IMR-90 (cell line): ENCODE results near the gene IRF6. TPM values are rescaled to one million over a fixed set of nuclear protein-coding genes. Genes with fewer than 3 reads are reported as not detected.

Experiments
- ATAC-seq: fragments of 200-7000 bp; cut with Tn5 transposase; 2 replicates; pipeline ENCODE4 v1.9.1; 2020; ENCODE audit warnings: low read depth, mild to moderate bottlenecking, moderate library complexity
- BruUV-seq: library from RNA; stranded (reverse); fragments of 400-500 nt; replicated peaks from 2 replicates; lab custom pipeline; 2021; lab: Mats Ljungman, UMichigan
- CTCF ChIA-PET: fragments of 300-600 bp; formaldehyde crosslinking; extraction: SDS; loops from one replicate; lab custom pipeline; 2021; ENCODE audit warnings: antibody characterized with exemption; lab: Yijun Ruan, JAX
- POLR2A ChIA-PET: fragments of 300-600 bp; sonication (Branson Sonifier 250); formaldehyde crosslinking; loops from one replicate; lab custom pipeline; 2022; ENCODE audit warnings: antibody characterized with exemption; ENCODE audit not compliant: unreplicated experiment; lab: Charles Lee
- DNase-seq: peaks from one replicate; pipeline ENCODE4 v3.0.0; 2013
- H2AFZ ChIP-seq: replicated peaks from 2 replicates; pipeline ENCODE3; 2013; ENCODE audit warnings: low read length, mild to moderate bottlenecking; ENCODE audit not compliant: poor library complexity
- H2AK5ac ChIP-seq: 2 replicates; pipeline ENCODE4 v1.6.1; 2013; ENCODE audit warnings: low read depth, low read length, inconsistent platforms
- H2AK9ac ChIP-seq: replicated peaks from 2 replicates; pipeline ENCODE3; 2013; ENCODE audit warnings: mild to moderate bottlenecking, low read depth, low read length, moderate library complexity; ENCODE audit not compliant: poor library complexity
- H2BK120ac ChIP-seq: 2 replicates; pipeline ENCODE4 v1.6.1; 2013; ENCODE audit warnings: low read depth, low read length, inconsistent platforms
- H2BK15ac ChIP-seq: 3 replicates; pipeline ENCODE4 v1.6.1; 2013; ENCODE audit warnings: low read depth, low read length, inconsistent platforms
- H2BK20ac ChIP-seq: 2 replicates; pipeline ENCODE4 v1.6.1; 2013; ENCODE audit warnings: low read depth, mild to moderate bottlenecking, inconsistent platforms, low read length, moderate library complexity
- H2BK5ac ChIP-seq: 2 replicates; pipeline ENCODE4 v1.6.1; 2013; ENCODE audit warnings: mild to moderate bottlenecking, low read depth, low read length, inconsistent platforms; ENCODE audit not compliant: poor library complexity, severe bottlenecking
- H3K14ac ChIP-seq: replicated peaks from 2 replicates; pipeline ENCODE4 v1.6.1; 2013; ENCODE audit warnings: low read depth, low read length, inconsistent platforms
- H3K18ac ChIP-seq: 2 replicates; pipeline ENCODE4 v1.6.1; 2013; ENCODE audit warnings: low read depth, low read length, control low read depth
- H3K23ac ChIP-seq: 2 replicates; pipeline ENCODE4 v1.6.1; 2013; ENCODE audit warnings: low read depth, low read length, inconsistent platforms
- H3K27ac ChIP-seq: 2 replicates; pipeline ENCODE4 v1.5.1; 2013; ENCODE audit warnings: mild to moderate bottlenecking, control low read depth, low read length; ENCODE audit not compliant: insufficient read depth
- H3K27me3 ChIP-seq: 2 replicates; pipeline ENCODE4 v1.6.1; 2013; ENCODE audit warnings: low read length; ENCODE audit not compliant: control insufficient read depth, insufficient read depth
- H3K36me3 ChIP-seq: 2 replicates; pipeline ENCODE4 v1.6.1; 2013; ENCODE audit warnings: low read length, mixed read lengths; ENCODE audit not compliant: control insufficient read depth, insufficient read depth
- H3K4ac ChIP-seq: 2 replicates; pipeline ENCODE4 v1.6.1; 2013; ENCODE audit warnings: low read depth, low read length, inconsistent platforms
- H3K4me1 ChIP-seq: 2 replicates; pipeline ENCODE4 v1.6.1; 2013; ENCODE audit warnings: low read length, mixed read lengths; ENCODE audit not compliant: control insufficient read depth, insufficient read depth
- H3K4me2 ChIP-seq: 2 replicates; pipeline ENCODE4 v1.6.1; 2013; ENCODE audit warnings: low read depth, mild to moderate bottlenecking, control low read depth, low read length, moderate library complexity
- H3K4me3 ChIP-seq: 2 replicates; pipeline ENCODE4 v1.5.1; 2013; ENCODE audit warnings: low read depth, mild to moderate bottlenecking, control low read depth, low read length, moderate library complexity; ENCODE audit not compliant: insufficient read depth
- H3K56ac ChIP-seq: 2 replicates; pipeline ENCODE4 v1.6.1; 2013; ENCODE audit warnings: low read length, inconsistent platforms; ENCODE audit not compliant: insufficient read depth; ENCODE audit errors: extremely low read depth
- H3K79me1 ChIP-seq, 2 experiments: 2 replicates each; pipeline ENCODE4 v1.6.1; 2013; ENCODE audit warnings: low read length in 2 of 2, inconsistent platforms in 1 of 2, low read depth in 1 of 2
- H3K9ac ChIP-seq: 2 replicates; pipeline ENCODE4 v1.6.1; 2013; ENCODE audit warnings: low read depth, low read length, control low read depth
- H3K9me1 ChIP-seq: 2 replicates; pipeline ENCODE4 v1.6.1; 2013; ENCODE audit warnings: low read length, inconsistent platforms; ENCODE audit not compliant: insufficient read depth
- H3K9me3 ChIP-seq: 2 replicates; pipeline ENCODE4 v1.6.1; 2013; ENCODE audit warnings: low read length; ENCODE audit not compliant: control insufficient read depth, insufficient read depth
- H4K20me1 ChIP-seq: 2 replicates; pipeline ENCODE4 v1.6.1; 2013; ENCODE audit warnings: low read length, inconsistent platforms; ENCODE audit not compliant: insufficient read depth
- H4K5ac ChIP-seq: 2 replicates; pipeline ENCODE4 v1.6.1; 2013; ENCODE audit warnings: mild to moderate bottlenecking, low read depth, low read length, control low read depth
- H4K8ac ChIP-seq, 2 experiments: 2 replicates each; pipeline ENCODE4 v1.6.1; 2013; ENCODE audit warnings: low read depth in 2 of 2, low read length in 2 of 2, control low read depth in 1 of 2, inconsistent platforms in 1 of 2
- H4K91ac ChIP-seq: 2 replicates; pipeline ENCODE4 v1.6.1; 2013; ENCODE audit warnings: low read depth, low read length, inconsistent platforms; ENCODE audit not compliant: insufficient read depth
- BHLHE40 ChIP-seq: fragments of 150-350 bp; IDR thresholded peaks from 2 replicates; pipeline ENCODE4 v1.6.1; 2016; ENCODE audit warnings: mild to moderate bottlenecking, low read depth, low read length
- CEBPB ChIP-seq: IDR thresholded peaks from 2 replicates; pipeline ENCODE4 v1.6.1; 2012; ENCODE audit warnings: low read depth, low read length, improper control_type of control experiment
- CHD1 ChIP-seq: IDR thresholded peaks from 2 replicates; pipeline ENCODE4 v1.6.1; 2012; ENCODE audit warnings: low read depth, low read length, improper control_type of control experiment
- ELK1 ChIP-seq: fragments of 150-350 bp; IDR thresholded peaks from 2 replicates; pipeline ENCODE4 v1.6.1; 2016; ENCODE audit warnings: low read depth, mild to moderate bottlenecking, low read length, moderate library complexity, borderline replicate concordance
- FOS ChIP-seq: fragments of 150-350 bp; IDR thresholded peaks from 2 replicates; pipeline ENCODE4 v1.6.1; 2016; ENCODE audit warnings: low read depth, low read length
- MAFK ChIP-seq: IDR thresholded peaks from 2 replicates; pipeline ENCODE4 v1.6.1; 2012; ENCODE audit warnings: low read depth, low read length, improper control_type of control experiment
- MAZ ChIP-seq: IDR thresholded peaks from 2 replicates; pipeline ENCODE4 v1.6.1; 2012; ENCODE audit warnings: low read depth, mild to moderate bottlenecking, low read length, improper control_type of control experiment, moderate library complexity, borderline replicate concordance
- MXI1 ChIP-seq: IDR thresholded peaks from 2 replicates; pipeline ENCODE4 v1.6.1; 2012; ENCODE audit warnings: low read depth, mild to moderate bottlenecking, low read length, moderate library complexity, borderline replicate concordance
- NFE2L2 ChIP-seq: fragments of 150-350 bp; IDR thresholded peaks from 2 replicates; pipeline ENCODE4 v1.6.1; 2016; ENCODE audit warnings: low read depth, mild to moderate bottlenecking, low read length
- POLR2A ChIP-seq: IDR thresholded peaks from 2 replicates; pipeline ENCODE4 v1.6.1; 2012; ENCODE audit warnings: mild to moderate bottlenecking, low read depth, low read length
- RAD21 ChIP-seq: IDR thresholded peaks from 2 replicates; pipeline ENCODE4 v1.6.1; 2012; ENCODE audit warnings: low read length, improper control_type of control experiment
- RCOR1 ChIP-seq: IDR thresholded peaks from 2 replicates; pipeline ENCODE4 v1.6.1; 2012; ENCODE audit warnings: mild to moderate bottlenecking, low read length, improper control_type of control experiment; ENCODE audit not compliant: insufficient replicate concordance
- RFX5 ChIP-seq: IDR thresholded peaks from 2 replicates; pipeline ENCODE4 v1.8.0; 2012; ENCODE audit warnings: low read depth, mild to moderate bottlenecking, low read length, moderate library complexity
- SMC3 ChIP-seq: fragments of 150-350 bp; IDR thresholded peaks from 2 replicates; pipeline ENCODE4 v1.6.1; 2016; ENCODE audit warnings: low read depth, mild to moderate bottlenecking, antibody characterized with exemption, low read length, moderate library complexity
- USF2 ChIP-seq: fragments of 150-350 bp; IDR thresholded peaks from 2 replicates; pipeline ENCODE4 v1.6.1; 2017; ENCODE audit warnings: mild to moderate bottlenecking, antibody characterized with exemption, low read length, low read depth
- WGBS, 2 experiments: methylation state at CpG; one replicate each; pipeline versions ENCODE4 v1.1.5 to v1.1.7; 2013; ENCODE audit warnings: missing lambda C conversion rate in 2 of 2; ENCODE audit not compliant: insufficient read length in 1 of 2; ENCODE audit errors: extremely low coverage in 2 of 2; 5-methylcytosine and 5-hydroxymethylcytosine counted together
- dilution Hi-C: fragments of 300-500 bp; cut with HindIII; formaldehyde crosslinking; loops from one replicate; pipeline ENCODE4 v1.14.3; 2018; ENCODE audit warnings: low sequenced_read_pairs; ENCODE audit not compliant: unreplicated experiment
- in situ Hi-C: fragments of 300-500 bp; cut with MboI; formaldehyde crosslinking; loops from 3 replicates; pipeline ENCODE4 v1.14.3; 2019; ENCODE audit warnings: low sequenced_read_pairs, inconsistent platforms, mixed read lengths
- intact Hi-C: fragments of 100-400 bp; cut with micrococcal nuclease; formaldehyde crosslinking; loops from 2 replicates; pipeline ENCODE4 v1.10.0; 2022
- polyA plus RNA-seq, 3 experiments: library from polyadenylated mRNA; depleted of rRNA; stranded (reverse); fragments of >200 nt; gene quantifications; 2 replicates each; pipeline ENCODE4 v1.2.3, GENCODE V29; 2012; ENCODE audit warnings: low replicate concordance in 1 of 3
- total RNA-seq: library from RNA; depleted of rRNA; stranded (reverse); fragments of >200 nt; gene quantifications from 2 replicates; pipeline ENCODE4 v1.2.3, GENCODE V29; 2012
- TF ChIP-seq, protein P1 (sequence below): conservative IDR thresholded peaks from 2 replicates; pipeline ENCODE4 v1.5.1; 2012; ENCODE audit warnings: mild to moderate bottlenecking, low read depth, low read length, improper control_type of control experiment

Gene IRF6
- total and polyA plus RNA-seq, 2 of the 4 experiments (the other 2 are of a cell fraction) = 1.2 to 2.9 TPM

DNA sequence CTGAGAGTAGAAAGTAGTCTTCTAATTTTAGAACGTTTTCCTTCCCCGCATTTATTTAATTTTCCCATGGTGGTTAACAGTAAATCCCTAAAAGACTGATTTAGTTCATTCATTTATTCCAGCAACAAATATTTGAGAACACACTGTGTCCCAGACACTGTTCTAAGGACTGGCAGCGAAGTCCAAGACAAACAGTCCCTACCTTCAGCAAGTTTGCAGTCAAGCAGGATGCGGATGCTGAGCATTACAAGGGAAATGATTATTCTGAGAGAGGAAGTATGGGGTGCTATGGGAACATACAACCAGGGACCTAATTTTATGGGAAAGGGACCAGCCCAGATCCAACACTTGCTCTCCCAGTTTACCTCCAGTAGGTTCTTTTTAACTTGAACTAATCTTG lies 20.4 kb downstream of the IRF6 start:
- dilution Hi-C loops = no loop called here

More for the DNA sequence above, 20.4 kb downstream of the IRF6 start:
- no peak overlapping the region for H3K4ac ChIP-seq
- POLR2A ChIA-PET = no interaction called here
- no peaks in the 10 kb centered on the region for H4K20me1 ChIP-seq
- no peak overlapping the region for H2BK15ac ChIP-seq
- H2BK120ac ChIP-seq = no peak overlapping the region
- no peak overlapping the region for H3K4me3 ChIP-seq
- no peak overlapping the region for H2BK20ac ChIP-seq
- no peak overlapping the region for H3K4me2 ChIP-seq
- H4K5ac ChIP-seq = no peak overlapping the region
- H3K14ac ChIP-seq = no peak overlapping the region
- in situ Hi-C loops (no loop called here), intact Hi-C loops (no loop called here)
- H3K27ac ChIP-seq = no peak overlapping the region
- no peak overlapping the region for H3K18ac ChIP-seq
- H4K8ac ChIP-seq = peak overlapping the region; percentile 84 to 99
- H3K36me3 ChIP-seq = no peaks in the 10 kb centered on the region
- DNase-seq (no peak), ATAC-seq (no peak)
- H3K23ac ChIP-seq = no peak overlapping the region
- no peaks in the 10 kb centered on the region for H3K9me3 ChIP-seq
- CTCF ChIA-PET = no interaction called here
- no peak overlapping the region for H2AK9ac ChIP-seq
- H2BK5ac ChIP-seq = no peak overlapping the region
- H2AK5ac ChIP-seq = no peak overlapping the region
- H3K9me1 ChIP-seq = peaks cover 11% of the 10 kb centered on the region; the same call in 1 of the 2 replicates
- H3K4me1 ChIP-seq = no peaks in the 10 kb centered on the region; the same call in 1 of the 2 replicates
- no TSS peak for BruUV-seq
- H3K56ac ChIP-seq = no peak overlapping the region
- WGBS, 2 experiments = no CpG with 5 or more reads among the region's 4 CpGs
- H3K9ac ChIP-seq = no peak overlapping the region
- peaks cover 7 to 20% of the 10 kb centered on the region in 2 experiments; a peak in 3 of 4 replicates for H3K79me1 ChIP-seq
- H4K91ac ChIP-seq = no peak overlapping the region
- TF ChIP-seq RAD21 (no peak), NFE2L2 (no peak), FOS (no peak), BHLHE40 (no peak), ELK1 (no peak), USF2 (no peak), SMC3 (no peak), MAFK (no peak), MAZ (no peak), RFX5 (no peak), RCOR1 (no peak), CEBPB (no peak), CHD1 (no peak), POLR2A (no peak), MXI1 (no peak)
- TF ChIP-seq, protein P1, sequence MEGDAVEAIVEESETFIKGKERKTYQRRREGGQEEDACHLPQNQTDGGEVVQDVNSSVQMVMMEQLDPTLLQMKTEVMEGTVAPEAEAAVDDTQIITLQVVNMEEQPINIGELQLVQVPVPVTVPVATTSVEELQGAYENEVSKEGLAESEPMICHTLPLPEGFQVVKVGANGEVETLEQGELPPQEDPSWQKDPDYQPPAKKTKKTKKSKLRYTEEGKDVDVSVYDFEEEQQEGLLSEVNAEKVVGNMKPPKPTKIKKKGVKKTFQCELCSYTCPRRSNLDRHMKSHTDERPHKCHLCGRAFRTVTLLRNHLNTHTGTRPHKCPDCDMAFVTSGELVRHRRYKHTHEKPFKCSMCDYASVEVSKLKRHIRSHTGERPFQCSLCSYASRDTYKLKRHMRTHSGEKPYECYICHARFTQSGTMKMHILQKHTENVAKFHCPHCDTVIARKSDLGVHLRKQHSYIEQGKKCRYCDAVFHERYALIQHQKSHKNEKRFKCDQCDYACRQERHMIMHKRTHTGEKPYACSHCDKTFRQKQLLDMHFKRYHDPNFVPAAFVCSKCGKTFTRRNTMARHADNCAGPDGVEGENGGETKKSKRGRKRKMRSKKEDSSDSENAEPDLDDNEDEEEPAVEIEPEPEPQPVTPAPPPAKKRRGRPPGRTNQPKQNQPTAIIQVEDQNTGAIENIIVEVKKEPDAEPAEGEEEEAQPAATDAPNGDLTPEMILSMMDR = no peak
- H2AFZ ChIP-seq = no peak overlapping the region
- no peaks in the 10 kb centered on the region for H3K27me3 ChIP-seq
